SK-N-SH treated with all-trans-retinoic acid at 6 μM for 48 hours (cell line): Measurements from ENCODE around the gene SYNE3.
"Not testable (repeated sequence)": the region's sequence is repeated elsewhere in the genome, so short reads cannot be mapped to it uniquely, and the experiment has no call there.

Experiments used
- ATAC-seq: fragments of 200-7000 bp; cut with Tn5 transposase; 3 replicates; pipeline ENCODE4 v1.9.1; 2020; ENCODE audit warnings: mild to moderate bottlenecking, moderate library complexity
- GLIS3 ChIP-seq: fragments of 250-450 bp; sonication (Bioruptor Pico); IDR thresholded peaks from 2 replicates; pipeline ENCODE4 v1.5.0; 2020; ENCODE audit warnings: mild to moderate bottlenecking, moderate library complexity
- ISL1 ChIP-seq: fragments of 250-450 bp; sonication (Bioruptor Pico); IDR thresholded peaks from 2 replicates; pipeline ENCODE4 v2.1.2; 2022; ENCODE audit warnings: mild to moderate bottlenecking, moderate library complexity
- OSR1 ChIP-seq: fragments of 250-450 bp; sonication (Bioruptor Pico); IDR thresholded peaks from 2 replicates; pipeline ENCODE4 v1.8.0; 2022; ENCODE audit warnings: moderate library complexity, mild to moderate bottlenecking, inconsistent platforms
- PATZ1 ChIP-seq: fragments of 250-450 bp; sonication (Bioruptor Pico); IDR thresholded peaks from 2 replicates; pipeline ENCODE4 v1.8.0; 2020; ENCODE audit warnings: mild to moderate bottlenecking, moderate library complexity, borderline replicate concordance
- PPARA ChIP-seq: fragments of 250-450 bp; sonication (Bioruptor Pico); IDR thresholded peaks from 2 replicates; pipeline ENCODE4 v1.5.0; 2020; ENCODE audit warnings: mild to moderate bottlenecking, borderline replicate concordance
- SNAI2 ChIP-seq: fragments of 250-450 bp; sonication (Bioruptor Pico); IDR thresholded peaks from 2 replicates; pipeline ENCODE4 v1.5.0; 2020; ENCODE audit warnings: mild to moderate bottlenecking, moderate library complexity
- TCF4 ChIP-seq: fragments of 250-450 bp; sonication (Bioruptor Pico); IDR thresholded peaks from 2 replicates; pipeline ENCODE4 v1.8.0; 2021; ENCODE audit warnings: mild to moderate bottlenecking, moderate library complexity, borderline replicate concordance
- TOX ChIP-seq: fragments of 250-450 bp; sonication (Bioruptor Pico); IDR thresholded peaks from 2 replicates; pipeline ENCODE4 v1.8.0; 2021; ENCODE audit warnings: mild to moderate bottlenecking, moderate library complexity, borderline replicate concordance
- ZFP3 ChIP-seq: fragments of 250-450 bp; sonication (Bioruptor Pico); IDR thresholded peaks from 2 replicates; pipeline ENCODE4 v1.5.0; 2020; ENCODE audit warnings: mild to moderate bottlenecking, moderate library complexity
- ZNF565 ChIP-seq: fragments of 450-650 bp; formaldehyde crosslinking; conservative IDR thresholded peaks from 2 replicates; pipeline ENCODE4 v1.5.0; 2020; ENCODE audit warnings: low read depth, mild to moderate bottlenecking, moderate library complexity
- TF ChIP-seq, protein P1 (sequence below): fragments of 250-450 bp; sonication (Bioruptor Pico); IDR thresholded peaks from 2 replicates; pipeline ENCODE4 v1.5.1; 2020; ENCODE audit warnings: low read depth, mild to moderate bottlenecking, moderate library complexity
- TF ChIP-seq, protein P2 (sequence below): fragments of 250-450 bp; sonication (Bioruptor Pico); IDR thresholded peaks from 2 replicates; pipeline ENCODE4 v1.5.1; 2021; ENCODE audit warnings: mild to moderate bottlenecking, moderate library complexity
- TF ChIP-seq, protein P3 (sequence below): fragments of 250-450 bp; sonication (Bioruptor Pico); IDR thresholded peaks from 2 replicates; pipeline ENCODE4 v1.5.0; 2020; ENCODE audit warnings: mild to moderate bottlenecking, moderate library complexity
- TF ChIP-seq, protein P4 (sequence below): fragments of 250-450 bp; sonication (Bioruptor Pico); IDR thresholded peaks from 2 replicates; pipeline ENCODE4 v1.8.0; 2021; ENCODE audit warnings: low read depth, mild to moderate bottlenecking, moderate library complexity, borderline replicate concordance

The SYNE3 gene

DNA sequence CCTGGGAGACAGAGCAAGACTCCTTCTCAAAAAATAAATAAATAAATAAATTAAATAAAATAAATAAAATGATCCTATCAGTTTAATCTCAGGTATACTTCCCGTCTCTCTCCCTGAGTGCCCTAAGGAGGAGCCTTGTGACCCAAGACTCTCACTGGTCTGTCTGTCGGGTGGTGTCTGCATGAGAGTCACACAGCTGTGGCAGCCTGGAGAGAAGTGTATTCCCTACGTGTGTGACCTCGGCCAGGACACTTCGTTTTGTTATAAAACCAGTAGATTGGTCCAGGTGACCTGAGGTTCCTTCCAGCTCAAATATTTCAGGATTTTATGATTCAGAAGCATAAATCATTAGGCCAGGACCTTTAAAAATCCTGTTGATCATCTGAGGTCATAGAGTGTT lies 4.8 kb downstream of the SYNE3 start:
- TF ChIP-seq, protein P1, sequence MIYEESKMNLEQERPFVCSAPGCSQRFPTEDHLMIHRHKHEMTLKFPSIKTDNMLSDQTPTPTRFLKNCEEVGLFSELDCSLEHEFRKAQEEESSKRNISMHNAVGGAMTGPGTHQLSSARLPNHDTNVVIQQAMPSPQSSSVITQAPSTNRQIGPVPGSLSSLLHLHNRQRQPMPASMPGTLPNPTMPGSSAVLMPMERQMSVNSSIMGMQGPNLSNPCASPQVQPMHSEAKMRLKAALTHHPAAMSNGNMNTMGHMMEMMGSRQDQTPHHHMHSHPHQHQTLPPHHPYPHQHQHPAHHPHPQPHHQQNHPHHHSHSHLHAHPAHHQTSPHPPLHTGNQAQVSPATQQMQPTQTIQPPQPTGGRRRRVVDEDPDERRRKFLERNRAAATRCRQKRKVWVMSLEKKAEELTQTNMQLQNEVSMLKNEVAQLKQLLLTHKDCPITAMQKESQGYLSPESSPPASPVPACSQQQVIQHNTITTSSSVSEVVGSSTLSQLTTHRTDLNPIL (CRISPR knock-in tag), result no peak
- TF ChIP-seq, protein P2, sequence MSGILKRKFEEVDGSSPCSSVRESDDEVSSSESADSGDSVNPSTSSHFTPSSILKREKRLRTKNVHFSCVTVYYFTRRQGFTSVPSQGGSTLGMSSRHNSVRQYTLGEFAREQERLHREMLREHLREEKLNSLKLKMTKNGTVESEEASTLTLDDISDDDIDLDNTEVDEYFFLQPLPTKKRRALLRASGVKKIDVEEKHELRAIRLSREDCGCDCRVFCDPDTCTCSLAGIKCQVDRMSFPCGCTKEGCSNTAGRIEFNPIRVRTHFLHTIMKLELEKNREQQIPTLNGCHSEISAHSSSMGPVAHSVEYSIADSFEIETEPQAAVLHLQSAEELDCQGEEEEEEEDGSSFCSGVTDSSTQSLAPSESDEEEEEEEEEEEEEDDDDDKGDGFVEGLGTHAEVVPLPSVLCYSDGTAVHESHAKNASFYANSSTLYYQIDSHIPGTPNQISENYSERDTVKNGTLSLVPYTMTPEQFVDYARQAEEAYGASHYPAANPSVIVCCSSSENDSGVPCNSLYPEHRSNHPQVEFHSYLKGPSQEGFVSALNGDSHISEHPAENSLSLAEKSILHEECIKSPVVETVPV, result no peak
- no peak for TF ChIP-seq OSR1 (CRISPR knock-in tag)
- TF ChIP-seq, protein P3, sequence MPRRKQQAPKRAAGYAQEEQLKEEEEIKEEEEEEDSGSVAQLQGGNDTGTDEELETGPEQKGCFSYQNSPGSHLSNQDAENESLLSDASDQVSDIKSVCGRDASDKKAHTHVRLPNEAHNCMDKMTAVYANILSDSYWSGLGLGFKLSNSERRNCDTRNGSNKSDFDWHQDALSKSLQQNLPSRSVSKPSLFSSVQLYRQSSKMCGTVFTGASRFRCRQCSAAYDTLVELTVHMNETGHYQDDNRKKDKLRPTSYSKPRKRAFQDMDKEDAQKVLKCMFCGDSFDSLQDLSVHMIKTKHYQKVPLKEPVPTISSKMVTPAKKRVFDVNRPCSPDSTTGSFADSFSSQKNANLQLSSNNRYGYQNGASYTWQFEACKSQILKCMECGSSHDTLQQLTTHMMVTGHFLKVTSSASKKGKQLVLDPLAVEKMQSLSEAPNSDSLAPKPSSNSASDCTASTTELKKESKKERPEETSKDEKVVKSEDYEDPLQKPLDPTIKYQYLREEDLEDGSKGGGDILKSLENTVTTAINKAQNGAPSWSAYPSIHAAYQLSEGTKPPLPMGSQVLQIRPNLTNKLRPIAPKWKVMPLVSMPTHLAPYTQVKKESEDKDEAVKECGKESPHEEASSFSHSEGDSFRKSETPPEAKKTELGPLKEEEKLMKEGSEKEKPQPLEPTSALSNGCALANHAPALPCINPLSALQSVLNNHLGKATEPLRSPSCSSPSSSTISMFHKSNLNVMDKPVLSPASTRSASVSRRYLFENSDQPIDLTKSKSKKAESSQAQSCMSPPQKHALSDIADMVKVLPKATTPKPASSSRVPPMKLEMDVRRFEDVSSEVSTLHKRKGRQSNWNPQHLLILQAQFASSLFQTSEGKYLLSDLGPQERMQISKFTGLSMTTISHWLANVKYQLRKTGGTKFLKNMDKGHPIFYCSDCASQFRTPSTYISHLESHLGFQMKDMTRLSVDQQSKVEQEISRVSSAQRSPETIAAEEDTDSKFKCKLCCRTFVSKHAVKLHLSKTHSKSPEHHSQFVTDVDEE (CRISPR knock-in tag), result no peak
- TF ChIP-seq, protein P4, sequence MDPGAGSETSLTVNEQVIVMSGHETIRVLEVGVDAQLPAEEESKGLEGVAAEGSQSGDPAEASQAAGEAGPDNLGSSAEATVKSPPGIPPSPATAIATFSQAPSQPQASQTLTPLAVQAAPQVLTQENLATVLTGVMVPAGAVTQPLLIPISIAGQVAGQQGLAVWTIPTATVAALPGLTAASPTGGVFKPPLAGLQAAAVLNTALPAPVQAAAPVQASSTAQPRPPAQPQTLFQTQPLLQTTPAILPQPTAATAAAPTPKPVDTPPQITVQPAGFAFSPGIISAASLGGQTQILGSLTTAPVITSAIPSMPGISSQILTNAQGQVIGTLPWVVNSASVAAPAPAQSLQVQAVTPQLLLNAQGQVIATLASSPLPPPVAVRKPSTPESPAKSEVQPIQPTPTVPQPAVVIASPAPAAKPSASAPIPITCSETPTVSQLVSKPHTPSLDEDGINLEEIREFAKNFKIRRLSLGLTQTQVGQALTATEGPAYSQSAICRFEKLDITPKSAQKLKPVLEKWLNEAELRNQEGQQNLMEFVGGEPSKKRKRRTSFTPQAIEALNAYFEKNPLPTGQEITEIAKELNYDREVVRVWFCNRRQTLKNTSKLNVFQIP, result no peak
- ATAC-seq, result no peak

GRCh38 chr14:95510804-95511203 lies 5.6 kb downstream of the SYNE3 start:
- TF ChIP-seq OSR1 (CRISPR knock-in tag) (no peak), GLIS3 (CRISPR knock-in tag) (no peak), ISL1 (CRISPR knock-in tag) (no peak), TOX (CRISPR knock-in tag) (no peak), PATZ1 (no peak), SNAI2 (CRISPR knock-in tag) (no peak), ZFP3 (CRISPR knock-in tag) (no peak), TCF4 (CRISPR knock-in tag) (no peak)
- TF ChIP-seq, protein P1 (CRISPR knock-in tag), result no peak
- ATAC-seq, result no peak

DNA sequence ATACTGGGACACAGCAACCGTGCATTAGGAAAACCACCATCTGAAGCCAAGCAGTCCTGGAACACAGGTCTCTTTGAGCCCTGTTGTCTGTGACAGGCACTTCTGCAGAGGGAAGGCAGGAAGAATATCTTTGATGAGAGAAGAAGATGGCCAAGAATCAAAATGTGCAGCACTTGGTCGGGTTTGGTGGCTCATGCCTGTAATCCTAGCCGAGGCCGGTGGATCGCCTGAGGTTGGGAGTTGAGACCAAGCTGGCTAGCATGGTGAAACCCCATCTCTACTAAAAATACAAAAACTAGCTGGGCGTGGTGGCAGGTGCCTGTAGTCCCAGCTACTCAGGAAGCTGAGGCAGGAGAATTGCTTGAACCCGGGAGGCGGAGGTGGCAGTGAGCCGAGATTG lies 6.1 kb downstream of the SYNE3 start:
- not testable (repeated sequence) for ATAC-seq

DNA sequence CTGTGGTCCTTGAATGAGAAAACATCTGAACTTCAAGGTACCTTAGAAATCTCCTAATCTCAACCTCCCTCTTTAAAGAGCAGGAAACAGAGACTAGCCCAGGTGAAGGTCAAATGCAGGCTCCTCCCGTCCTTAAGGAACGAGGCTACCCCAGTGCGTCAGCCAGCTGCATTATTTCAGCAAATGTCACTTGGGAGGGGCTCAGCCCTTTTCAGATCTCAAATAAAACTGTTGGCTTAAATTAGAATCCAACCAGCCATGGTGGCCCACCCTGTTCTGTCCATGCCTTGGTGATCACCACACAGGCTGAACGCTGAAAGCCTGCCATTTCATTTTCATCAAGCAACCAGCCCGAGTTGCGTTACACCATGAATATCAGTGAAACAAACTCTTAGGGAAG lies 7.0 kb downstream of the SYNE3 start:
- no peak for TF ChIP-seq ZNF565
- TF ChIP-seq ISL1 (CRISPR knock-in tag), result no peak
- TF ChIP-seq TOX (CRISPR knock-in tag), result no peak
- no peak for TF ChIP-seq PPARA (CRISPR knock-in tag)
- TF ChIP-seq PATZ1, result no peak
- no peak for ATAC-seq
